Endothelial cell (in vitro differentiated cells): ENCODE results near the gene ZMYND19. TPM values are rescaled to one million over a fixed set of nuclear protein-coding genes. Genes with fewer than 3 reads are reported as not detected.

Experiments
- DNase-seq: peaks from one replicate; pipeline ENCODE4 v3.0.0; 2021; ENCODE audit warnings: low spot score
- H3K27ac Mint-ChIP-seq: one replicate; pipeline ENCODE4 v1.8.0; 2021; ENCODE audit warnings: mixed read lengths, inconsistent platforms; ENCODE audit not compliant: unreplicated experiment
- H3K27me3 Mint-ChIP-seq: one replicate; pipeline ENCODE4 v1.8.0; 2021; ENCODE audit warnings: mild to moderate bottlenecking, moderate library complexity, mixed read lengths, inconsistent platforms; ENCODE audit not compliant: unreplicated experiment
- H3K36me3 Mint-ChIP-seq: one replicate; pipeline ENCODE4 v1.8.0; 2021; ENCODE audit warnings: mild to moderate bottlenecking, low read depth, mixed read lengths, inconsistent platforms; ENCODE audit not compliant: unreplicated experiment
- H3K4me1 Mint-ChIP-seq: one replicate; pipeline ENCODE4 v1.8.0; 2021; ENCODE audit warnings: mild to moderate bottlenecking, mixed read lengths, inconsistent platforms; ENCODE audit not compliant: unreplicated experiment
- H3K4me3 Mint-ChIP-seq: one replicate; pipeline ENCODE4 v1.8.0; 2021; ENCODE audit warnings: mild to moderate bottlenecking, mixed read lengths, inconsistent platforms; ENCODE audit not compliant: unreplicated experiment
- H3K9me3 Mint-ChIP-seq: one replicate; pipeline ENCODE4 v1.8.0; 2021; ENCODE audit warnings: mixed read lengths, inconsistent platforms; ENCODE audit not compliant: unreplicated experiment
- CTCF ChIP-seq: fragments of 200-600 bp; sonication (generic); IDR thresholded peaks from one replicate; pipeline ENCODE4 v1.5.0; 2021; ENCODE audit warnings: antibody characterized with exemption; ENCODE audit not compliant: unreplicated experiment
- total RNA-seq: library from RNA; stranded (reverse); fragmentation: NEBNext Ultra II Directional; extraction: Animal tissue kit (Norgen Biotek cat#: 25700); gene quantifications from one replicate; pipeline ENCODE4 v1.2.1, GENCODE V29; 2021; ENCODE audit not compliant: unreplicated experiment

ZMYND19 gene
- total RNA-seq, 1 donor from 2014 or later: 25.6 TPM

- peaks cover 8% of the 10 kb centered on the region for H3K27me3 Mint-ChIP-seq
- DNase-seq: no peak
- no peak for TF ChIP-seq CTCF
- peaks cover 5% of the 10 kb centered on the region for H3K36me3 Mint-ChIP-seq
- peak overlapping the region; percentile 94 for H3K4me3 Mint-ChIP-seq
- H3K4me1 Mint-ChIP-seq: peaks cover 29% of the 10 kb centered on the region
- H3K9me3 Mint-ChIP-seq: no peaks in the 10 kb centered on the region
- H3K27ac Mint-ChIP-seq: peak overlapping the region; percentile 76
These were observed 29.1 kb upstream of the ZMYND19 start for GRCh38 chr9:137619240-137620047.

- Mint-ChIP-seq H3K27me3 (peaks cover 8% of the 10 kb centered on the region), H3K4me1 (peaks cover 31% of the 10 kb centered on the region), H3K9me3 (no peaks in the 10 kb centered on the region), H3K36me3 (peaks cover 5% of the 10 kb centered on the region), H3K4me3 (peak within 1 kb of the TSS; percentile 97), H3K27ac (peak within 1 kb of the TSS; percentile 87)
- peak; percentile 96 for DNase-seq
- no peak for TF ChIP-seq CTCF
These were observed 28.1 kb upstream of the ZMYND19 start, which contains the start of gene EHMT1 for GRCh38 chr9:137618105-137619067. Gene EHMT1, plus strand, starts transcription at chr9:137619005. Its CDS starts 24 bp downstream, at chr9:137619029.

- no peak for TF ChIP-seq CTCF
- Mint-ChIP-seq H3K27ac (no peak overlapping the region), H3K27me3 (peaks cover 10% of the 10 kb centered on the region), H3K4me1 (peaks cover 26% of the 10 kb centered on the region), H3K4me3 (no peak overlapping the region), H3K36me3 (peaks cover 5% of the 10 kb centered on the region), H3K9me3 (no peaks in the 10 kb centered on the region)
- DNase-seq: no peak
These were observed 25.1 kb upstream of the ZMYND19 start for GRCh38 chr9:137615387-137615871.

GRCh38 chr9:137614631-137615386 lies 24.5 kb upstream of the ZMYND19 start:
- Mint-ChIP-seq H3K27ac (no peak overlapping the region), H3K4me3 (no peak overlapping the region), H3K9me3 (no peaks in the 10 kb centered on the region), H3K4me1 (peaks cover 21% of the 10 kb centered on the region), H3K36me3 (peaks cover 5% of the 10 kb centered on the region), H3K27me3 (peaks cover 10% of the 10 kb centered on the region)
- no peak for DNase-seq
- TF ChIP-seq CTCF: no peak
